Measurements from ENCODE around the gene HNRNPC. TPM values are rescaled to one million over a fixed set of nuclear protein-coding genes. Genes with fewer than 3 reads are reported as not detected.
"Not testable (repeated sequence)": the region's sequence is repeated elsewhere in the genome, so short reads cannot be mapped to it uniquely, and the experiment has no call there.

Gene HNRNPC
- 1,370 and 1,766 TPM in 2 replicates for total RNA-seq (2014; rRNA removed; shearing (Covaris generic))

- DNase-seq (ENCODE audit: low spot score), result peak; percentile 100
- in situ Hi-C loops (cut with HindIII; ENCODE audit: low sequenced_read_pairs), result no loop called here
Observed at GRCh38 chr14:21269252-21270046, at the start of gene HNRNPC. Gene HNRNPC (minus strand): TSS chr14:21269442. CDS start chr14:21234193, 35,249 bp downstream.

DNA sequence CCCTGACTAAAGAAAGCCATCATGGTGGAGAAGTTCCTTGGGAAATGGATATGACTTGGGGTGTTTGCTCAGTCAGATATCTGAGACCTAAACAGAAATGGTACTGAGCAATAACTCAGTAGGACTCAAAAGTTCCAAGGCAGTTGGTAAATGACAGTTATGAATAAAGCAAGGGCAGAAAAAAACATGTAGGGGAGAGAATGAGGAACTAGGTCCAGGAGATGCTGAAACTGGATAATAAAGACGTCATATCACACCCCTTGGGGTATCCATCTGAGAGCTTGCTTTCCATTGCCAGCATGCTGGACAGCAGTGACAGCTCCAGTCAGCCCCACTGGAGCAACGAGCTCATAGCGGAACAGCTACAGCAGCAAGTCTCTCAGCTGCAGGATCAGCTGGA, 48.2 kb upstream of the HNRNPC start:
- in situ Hi-C loops (cut with HindIII; ENCODE audit: low sequenced_read_pairs), result no loop called here

GRCh38 chr14:21313512-21313911, 44.3 kb upstream of the HNRNPC start:
- DNase-seq (ENCODE audit: low spot score), result no peak
- in situ Hi-C loops (cut with HindIII; ENCODE audit: low sequenced_read_pairs), result no loop called here

More for the DNA sequence above, 48.2 kb upstream of the HNRNPC start:
- no peak for DNase-seq (ENCODE audit: low spot score)

DNA sequence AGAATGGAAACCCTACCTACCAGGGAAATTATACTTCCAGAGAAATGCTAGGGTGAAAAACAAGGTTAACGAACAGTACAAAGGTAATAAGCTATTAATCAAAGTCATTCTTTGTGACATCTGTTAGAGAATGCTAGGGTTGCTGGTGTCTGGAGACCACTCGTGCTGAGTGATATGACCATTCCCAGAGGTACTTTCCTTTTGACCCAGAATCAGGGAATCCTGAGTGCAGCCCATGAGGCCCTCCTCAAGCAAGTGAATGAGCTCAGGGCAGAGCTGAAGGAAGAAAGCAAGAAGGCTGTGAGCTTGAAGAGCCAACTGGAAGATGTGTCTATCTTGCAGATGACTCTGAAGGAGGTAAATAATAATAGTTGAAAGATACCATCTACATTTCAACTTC, 42.4 kb upstream of the HNRNPC start:
- in situ Hi-C loops (cut with HindIII; ENCODE audit: low sequenced_read_pairs), result no loop called here
- no peak for DNase-seq (ENCODE audit: low spot score)

GRCh38 chr14:21309956-21310355, 40.7 kb upstream of the HNRNPC start:
- in situ Hi-C loops (cut with HindIII; ENCODE audit: low sequenced_read_pairs), result no loop called here
- DNase-seq (ENCODE audit: low spot score), result no peak

DNA sequence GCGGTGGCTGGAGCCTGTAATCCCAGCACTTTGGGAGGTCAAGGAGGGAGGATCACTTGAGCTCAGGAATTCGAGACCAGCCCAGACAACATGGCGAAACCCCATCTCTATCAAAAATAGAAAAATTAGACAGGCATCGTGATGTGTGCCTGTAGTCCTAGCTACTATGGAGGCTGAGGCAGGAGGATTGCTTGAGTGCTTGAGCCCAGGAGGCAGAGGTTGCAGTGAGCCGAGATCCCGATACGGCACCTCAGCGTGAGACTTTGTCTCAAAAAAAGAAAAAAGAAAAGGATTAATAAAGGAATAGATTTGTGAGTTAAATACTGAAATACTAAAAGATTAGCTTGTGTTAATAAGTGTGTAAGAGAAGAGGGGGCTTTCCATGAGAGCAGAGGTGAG, 40.0 kb upstream of the HNRNPC start:
- in situ Hi-C loops (cut with HindIII; ENCODE audit: low sequenced_read_pairs), result no loop called here
- DNase-seq (ENCODE audit: low spot score), result no peak

GRCh38 chr14:21308479-21309237, 39.4 kb upstream of the HNRNPC start:
- peak; percentile 95 for DNase-seq (ENCODE audit: low spot score)
- in situ Hi-C loops (cut with HindIII; ENCODE audit: low sequenced_read_pairs), result no loop called here

GRCh38 chr14:21308132-21308478, 38.9 kb upstream of the HNRNPC start:
- in situ Hi-C loops (cut with HindIII; ENCODE audit: low sequenced_read_pairs), result no loop called here
- no peak for DNase-seq (ENCODE audit: low spot score)

GRCh38 chr14:21307637-21308036, 38.4 kb upstream of the HNRNPC start:
- in situ Hi-C loops (cut with HindIII; ENCODE audit: low sequenced_read_pairs), result no loop called here
- no peak for DNase-seq (ENCODE audit: low spot score)

DNA sequence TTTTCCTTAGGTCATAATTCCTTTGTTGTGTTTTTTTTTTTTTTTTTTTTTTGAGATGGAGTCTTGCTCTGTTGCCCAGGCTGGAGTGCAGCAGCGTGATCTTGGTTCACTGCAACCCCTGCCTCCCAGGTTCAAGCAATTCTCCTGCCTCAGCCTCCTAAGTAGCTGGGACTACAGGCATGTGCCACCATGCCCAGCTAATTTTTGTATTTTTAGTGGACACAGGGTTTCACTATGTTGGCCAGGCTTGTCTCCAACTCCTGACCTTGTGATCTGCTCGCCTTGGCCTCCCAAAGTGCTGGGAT, 33.5 kb upstream of the HNRNPC start:
- in situ Hi-C loops (cut with HindIII; ENCODE audit: low sequenced_read_pairs); DNase-seq (ENCODE audit: low spot score): not testable (repeated sequence)

DNA sequence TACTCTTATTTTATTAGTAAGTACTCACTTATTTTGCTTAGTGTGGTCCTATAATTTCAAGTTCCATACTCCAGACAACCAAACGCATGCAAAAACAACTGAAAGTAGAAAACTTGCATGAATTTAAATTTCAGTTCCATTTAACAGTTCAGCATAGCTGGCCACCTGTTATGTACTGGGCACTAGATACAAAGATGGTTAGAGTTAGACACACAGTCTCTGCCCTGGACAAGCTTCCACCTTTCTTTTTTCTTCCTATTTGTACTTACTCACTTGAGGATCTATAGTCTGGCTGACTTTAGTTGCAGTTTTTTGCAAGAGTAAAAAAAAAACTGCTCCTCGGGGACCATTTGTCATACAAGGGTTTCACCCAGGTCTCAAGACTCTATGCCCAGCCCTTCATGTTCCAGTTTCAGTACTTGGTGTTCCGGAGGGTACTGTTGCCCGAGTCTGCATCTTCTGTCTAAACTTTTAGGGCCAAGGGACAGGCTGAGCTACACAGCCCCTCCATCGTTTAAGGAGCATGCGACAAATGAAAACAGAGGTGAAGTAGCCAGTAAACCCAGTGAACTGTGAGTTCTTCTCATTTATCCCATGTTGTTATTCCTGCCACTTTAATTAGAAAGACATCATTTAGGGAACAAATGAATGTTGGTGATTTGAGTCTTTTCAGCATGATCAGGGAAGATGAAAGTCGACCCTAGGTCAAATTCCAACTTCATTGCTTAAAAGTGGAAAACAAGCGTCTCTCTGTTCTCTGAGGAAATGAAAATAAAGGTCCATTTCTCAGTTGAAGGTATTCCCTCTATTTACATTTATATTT, 33.0 kb upstream of the HNRNPC start:
- in situ Hi-C loops (cut with HindIII; ENCODE audit: low sequenced_read_pairs), result no loop called here
- DNase-seq (ENCODE audit: low spot score), result no peak

- peak; percentile 58 for DNase-seq (ENCODE audit: low spot score)
- in situ Hi-C loops (cut with HindIII; ENCODE audit: low sequenced_read_pairs), result no loop called here
Observed at GRCh38 chr14:21300892-21301291, 31.6 kb upstream of the HNRNPC start.

DNA sequence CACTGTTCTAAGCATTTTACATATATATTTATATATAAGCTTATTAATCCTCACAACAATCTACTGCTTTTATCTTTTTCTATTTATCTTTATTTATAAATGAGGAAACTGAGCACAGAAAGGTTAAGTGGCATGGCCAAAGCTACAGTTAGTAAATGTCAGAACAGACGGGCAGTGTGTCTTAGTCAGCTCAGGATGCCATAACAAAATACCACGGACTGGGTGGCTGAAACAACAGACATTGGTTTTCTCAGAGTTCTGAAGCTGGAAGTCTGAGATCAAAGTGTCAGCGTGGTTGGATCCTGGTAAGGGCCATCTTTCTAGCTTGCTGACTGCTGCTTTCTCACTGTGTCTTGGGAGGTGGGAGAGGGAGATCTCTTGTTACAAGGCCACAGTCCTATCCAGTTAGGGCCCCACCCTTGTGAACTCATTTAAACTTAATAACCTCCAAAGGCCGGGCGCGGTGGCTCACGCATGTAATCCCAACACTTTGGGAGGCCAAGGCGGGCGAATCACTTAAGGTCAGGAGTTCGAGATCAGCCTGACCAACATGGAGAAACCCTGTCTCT, 30.4 kb upstream of the HNRNPC start:
- in situ Hi-C loops (cut with HindIII; ENCODE audit: low sequenced_read_pairs), result no loop called here
- DNase-seq (ENCODE audit: low spot score), result no peak

GRCh38 chr14:21298358-21298757, 29.1 kb upstream of the HNRNPC start:
- DNase-seq (ENCODE audit: low spot score), result no peak
- in situ Hi-C loops (cut with HindIII; ENCODE audit: low sequenced_read_pairs), result no loop called here

DNA sequence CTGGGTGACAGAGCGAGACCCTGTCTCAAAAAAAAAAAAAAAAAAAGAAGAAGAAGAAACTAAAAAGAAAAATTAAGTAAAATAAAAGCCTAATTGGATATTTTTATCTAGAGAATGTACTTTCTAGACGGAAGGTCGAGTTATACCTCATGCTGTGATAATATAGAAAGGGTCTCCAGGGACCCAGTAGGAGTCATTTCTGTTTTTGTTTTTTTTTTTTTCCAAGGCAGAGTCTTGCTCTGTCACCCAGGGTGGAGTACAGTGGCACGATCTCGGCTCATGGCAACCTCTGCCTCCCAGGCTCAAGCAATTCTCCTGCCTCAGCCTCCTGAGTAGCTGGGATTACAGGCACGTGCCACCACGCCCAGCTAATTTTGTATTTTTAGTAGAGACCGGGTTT, 24.8 kb upstream of the HNRNPC start:
- in situ Hi-C loops (cut with HindIII; ENCODE audit: low sequenced_read_pairs); DNase-seq (ENCODE audit: low spot score): not testable (repeated sequence)

DNA sequence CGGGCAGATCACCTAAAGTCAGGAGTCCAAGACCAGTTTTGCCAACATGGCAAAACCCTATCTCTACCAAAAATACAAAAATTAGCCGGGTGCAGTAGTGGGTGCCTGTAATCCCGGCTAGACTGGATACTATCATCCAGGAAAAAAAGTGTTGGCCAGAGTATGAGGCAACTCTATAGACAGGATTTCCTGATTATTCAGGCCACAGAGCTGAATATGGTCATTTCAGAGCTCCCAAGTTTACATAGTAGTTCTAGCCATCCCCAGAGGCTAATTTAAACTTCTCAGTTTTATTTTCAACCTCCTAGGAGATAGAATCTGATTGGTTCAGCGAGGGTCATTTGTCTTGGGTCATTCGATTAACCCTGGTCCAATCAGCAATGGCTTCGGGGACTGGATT, 17.9 kb upstream of the HNRNPC start:
- DNase-seq (ENCODE audit: low spot score), result no peak
- in situ Hi-C loops (cut with HindIII; ENCODE audit: low sequenced_read_pairs), result no loop called here

DNA sequence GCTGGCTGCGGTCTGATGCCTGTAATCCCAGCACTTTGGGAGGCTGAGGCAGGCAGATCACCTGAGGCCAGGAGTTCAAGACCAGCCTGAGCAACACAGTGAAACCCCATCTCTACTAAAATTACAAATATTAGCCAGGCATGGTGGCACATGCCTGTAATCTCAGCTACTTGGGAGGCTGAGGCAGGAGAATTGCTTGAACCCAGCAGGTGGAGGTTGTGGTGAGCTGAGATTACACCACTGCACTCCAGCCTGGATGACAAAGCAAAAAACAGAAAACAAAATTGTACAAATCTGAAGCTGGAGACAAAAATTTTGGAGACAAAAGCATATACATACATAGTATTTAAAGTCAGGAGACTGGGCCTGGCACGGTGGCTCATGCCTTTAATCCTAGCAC, 17.3 kb upstream of the HNRNPC start:
- in situ Hi-C loops (cut with HindIII; ENCODE audit: low sequenced_read_pairs); DNase-seq (ENCODE audit: low spot score): not testable (repeated sequence)

- in situ Hi-C loops (cut with HindIII; ENCODE audit: low sequenced_read_pairs); DNase-seq (ENCODE audit: low spot score): not testable (repeated sequence)
Observed at GRCh38 chr14:21281917-21282316, 12.7 kb upstream of the HNRNPC start.

GRCh38 chr14:21279783-21280182, 10.5 kb upstream of the HNRNPC start, which contains the start of gene RPGRIP1:
Gene RPGRIP1 (plus strand): TSS chr14:21280083. CDS start chr14:21287977, 7,894 bp downstream.
- DNase-seq (ENCODE audit: low spot score), result no peak
- in situ Hi-C loops (cut with HindIII; ENCODE audit: low sequenced_read_pairs), result no loop called here

Data from G401 (cell line).